NCI-H2196 (cell line): ENCODE results near the gene MGAT4A.
"Not testable (repeated sequence)": the region's sequence is repeated elsewhere in the genome, so short reads cannot be mapped to it uniquely, and the experiment has no call there.

Experiments
- DNase-seq: peaks from one replicate; lab custom pipeline; 2025; ENCODE audit not compliant: unreplicated experiment; lab: John Stamatoyannopoulos, UW

Gene MGAT4A

DNA sequence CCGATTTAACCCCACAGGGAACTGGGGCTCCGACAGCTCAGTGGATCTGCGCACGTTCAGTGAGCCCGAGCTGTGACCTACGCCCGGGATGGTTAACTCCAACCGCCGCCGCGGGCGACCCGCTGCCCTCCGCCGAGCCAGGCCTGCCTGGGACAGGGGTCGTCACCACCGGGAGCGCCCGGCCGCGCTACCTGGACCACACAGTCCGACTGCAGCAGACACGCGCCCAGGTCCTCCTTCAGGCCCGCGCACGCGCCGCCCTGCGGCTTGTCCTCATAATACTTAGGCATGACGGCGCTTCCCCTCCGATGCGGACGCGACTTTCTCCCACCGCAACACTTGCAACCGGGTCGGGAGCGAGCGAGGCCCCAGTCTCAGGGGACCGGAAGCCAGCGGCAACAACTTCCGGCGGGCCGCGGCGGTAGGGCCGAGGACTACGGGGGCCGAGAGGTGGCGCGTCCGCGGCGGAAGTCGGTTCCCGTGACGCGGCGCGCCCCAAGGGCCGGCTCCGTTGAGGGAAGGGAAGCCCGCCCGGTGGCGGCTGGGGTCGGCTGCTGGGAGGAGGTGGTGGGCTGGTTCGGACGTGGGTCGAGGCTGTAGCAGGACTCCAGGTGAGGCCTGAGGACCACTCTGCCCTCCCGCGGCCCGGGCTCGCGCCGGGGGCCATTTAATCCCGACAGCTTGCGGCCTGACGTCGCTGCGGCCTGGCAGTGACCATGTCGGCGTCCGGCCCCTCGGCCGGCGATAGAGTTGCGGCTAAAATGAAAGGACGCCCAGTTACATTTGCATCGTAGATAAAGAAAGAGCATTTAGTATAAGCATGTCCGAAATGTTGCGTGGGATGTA lies 122.6 kb downstream of the MGAT4A start, which contains the start of the genes COA5 and UNC50:
TSS of gene COA5 (minus strand) at position 397 of the 846 bp plus-strand sequence. CDS start at position 290, 107 bp downstream.
TSS of gene UNC50 (plus strand) at position 474 of the 846 bp plus-strand sequence. CDS start 1,171 bp downstream, outside the sequence.
- DNase-seq: peak; percentile 89

DNA sequence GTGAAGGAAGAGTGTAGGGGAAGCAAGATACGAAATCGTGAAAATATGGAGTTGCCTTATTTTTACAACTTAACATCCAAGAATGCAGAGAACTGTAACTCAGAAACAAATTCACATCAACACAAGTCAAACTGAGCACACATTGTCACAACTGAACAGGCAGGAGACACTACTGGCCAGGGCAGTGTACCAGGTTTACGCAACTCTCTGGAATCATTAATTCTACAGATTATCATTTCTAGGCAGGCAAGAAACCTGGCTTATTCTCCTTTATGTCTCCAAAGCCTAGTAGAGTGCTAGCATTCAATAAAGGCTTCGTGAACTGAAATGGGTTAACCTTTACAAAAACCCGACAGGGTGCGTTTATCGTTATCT lies 123.2 kb downstream of the MGAT4A start:
- DNase-seq: no peak

DNA sequence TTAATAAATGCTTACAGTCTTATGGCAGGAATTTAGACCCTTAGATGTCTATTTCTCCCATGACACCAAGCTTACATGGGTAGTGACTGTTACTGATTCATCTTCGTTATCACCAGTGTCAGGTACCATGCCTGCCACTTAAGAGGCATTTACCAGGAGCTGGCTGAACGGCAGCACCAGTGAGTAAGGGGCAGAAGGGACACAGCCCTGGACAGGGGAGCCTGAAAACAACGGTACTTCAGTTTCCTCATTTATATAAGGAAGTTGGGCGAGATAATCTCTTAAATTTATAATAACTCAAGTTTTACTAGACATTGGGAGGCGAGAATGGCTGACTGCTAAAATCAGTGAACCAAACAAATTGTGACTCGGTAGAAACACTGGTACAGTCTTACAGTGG lies 123.8 kb downstream of the MGAT4A start:
- DNase-seq: no peak

DNA sequence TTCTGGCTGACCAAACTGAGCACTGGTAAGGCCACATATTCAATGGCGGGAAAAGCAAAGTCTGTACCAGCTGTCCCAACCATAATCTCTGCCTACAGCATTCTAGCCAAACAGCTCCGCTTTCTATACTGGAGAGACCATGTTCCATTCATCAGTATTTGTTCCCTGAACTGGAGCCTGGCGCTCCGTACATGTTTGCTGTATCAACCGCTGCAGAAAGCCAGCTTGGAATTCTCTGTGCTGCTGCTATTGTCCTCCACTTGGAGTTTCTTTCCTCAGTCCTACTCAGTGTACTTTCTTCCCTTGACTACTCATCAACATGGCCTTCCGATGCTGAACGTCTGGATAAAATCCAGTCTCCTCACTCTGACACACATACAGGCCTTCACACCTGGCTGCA lies 124.5 kb downstream of the MGAT4A start:
- no peak for DNase-seq

DNA sequence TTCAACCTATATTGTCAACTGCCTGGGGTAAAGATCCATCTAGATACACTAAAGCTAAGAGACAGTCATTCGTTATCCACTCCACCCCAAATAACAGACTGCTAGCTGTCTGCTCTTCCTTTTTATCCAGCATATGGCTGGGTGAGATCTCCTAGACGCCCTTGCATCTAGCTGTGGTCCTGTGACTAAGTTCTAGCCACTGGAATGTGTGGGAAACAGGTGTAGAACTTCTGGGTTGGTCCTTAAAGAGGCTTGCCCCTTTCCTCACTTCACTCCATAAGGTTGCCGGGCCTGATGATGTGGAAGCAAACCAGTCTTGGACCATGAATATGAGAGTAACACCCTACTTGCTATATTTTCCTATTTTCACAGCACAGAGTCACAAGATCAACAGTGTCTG lies 125.9 kb downstream of the MGAT4A start:
- DNase-seq: no peak

DNA sequence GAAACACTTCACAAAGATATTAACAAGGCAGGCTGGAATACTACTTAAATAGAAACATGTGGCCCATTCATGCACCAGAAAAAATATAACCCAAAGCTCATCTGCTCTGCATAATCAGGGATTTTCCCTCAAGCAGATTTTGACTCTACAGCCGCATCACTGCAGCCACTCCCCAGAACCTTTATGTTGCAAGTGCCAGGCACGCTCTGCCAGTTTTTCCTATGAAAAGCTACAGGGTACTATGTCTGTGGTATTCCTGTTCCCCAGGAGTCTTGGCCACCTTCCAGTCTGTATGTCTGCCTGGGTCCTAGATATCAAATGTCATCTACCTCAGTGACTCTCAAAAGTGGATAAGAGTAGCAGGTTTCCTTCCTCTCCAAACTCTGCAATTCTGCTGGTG lies 126.4 kb downstream of the MGAT4A start:
- peak; percentile 15 for DNase-seq

DNA sequence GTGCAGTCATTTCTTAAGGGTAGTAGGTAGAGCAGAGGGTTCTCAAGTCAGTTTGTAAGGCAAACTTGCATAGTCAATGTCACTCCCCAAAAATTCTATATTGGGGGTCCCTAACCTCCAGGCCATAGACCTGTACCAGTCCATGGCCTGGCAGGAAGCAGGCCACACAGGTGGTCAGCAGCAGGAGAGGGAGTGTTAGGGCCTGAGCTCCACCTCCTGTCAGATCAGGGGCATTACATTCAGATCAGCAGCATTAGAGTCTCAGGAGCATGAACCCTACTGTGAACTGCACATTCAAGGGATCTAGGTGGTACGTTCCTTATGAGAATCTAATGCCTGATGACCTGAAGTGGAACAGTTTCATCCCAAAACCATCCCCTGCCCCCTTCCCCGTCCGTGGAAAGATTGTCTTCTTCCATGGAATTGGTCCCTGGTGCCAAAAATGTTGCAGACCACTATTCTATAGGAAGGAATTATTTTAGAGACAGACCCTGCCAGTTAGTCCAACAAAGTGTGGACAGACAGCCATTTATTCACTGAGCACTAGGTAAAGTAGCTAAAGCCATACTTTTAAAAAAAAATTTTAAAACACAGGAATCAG lies 129.3 kb downstream of the MGAT4A start:
- peak; percentile 45 for DNase-seq

DNA sequence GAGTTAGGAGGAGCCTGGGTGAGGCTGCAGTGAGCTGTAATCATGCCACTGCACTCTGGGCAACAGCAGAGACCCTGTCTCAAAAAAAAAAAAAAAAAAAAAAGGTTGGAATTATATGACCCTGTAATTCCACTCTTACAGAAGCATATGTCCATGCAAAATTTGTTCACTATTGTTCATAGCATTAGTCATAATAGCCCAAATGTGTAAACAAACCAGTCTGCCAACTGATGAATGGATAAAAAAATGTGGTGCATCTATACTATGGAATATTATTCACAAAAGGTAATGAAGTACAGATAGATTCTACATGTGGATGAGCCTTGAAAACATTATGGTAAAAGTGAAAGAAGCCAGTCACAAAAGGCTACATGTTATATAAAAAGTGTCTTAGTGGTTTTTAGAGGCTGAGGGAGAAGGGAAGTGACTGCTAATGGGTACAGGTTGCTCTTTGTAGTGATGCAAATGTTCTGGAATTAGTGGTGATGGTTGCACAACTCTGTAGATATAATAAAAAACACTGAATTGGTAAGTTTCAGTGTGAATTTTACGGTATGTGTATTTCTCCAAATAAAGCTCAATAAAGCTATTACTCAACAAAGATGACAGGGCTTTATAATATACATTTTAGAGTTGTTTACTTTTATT lies 132.0 kb downstream of the MGAT4A start:
- no peak for DNase-seq

DNA sequence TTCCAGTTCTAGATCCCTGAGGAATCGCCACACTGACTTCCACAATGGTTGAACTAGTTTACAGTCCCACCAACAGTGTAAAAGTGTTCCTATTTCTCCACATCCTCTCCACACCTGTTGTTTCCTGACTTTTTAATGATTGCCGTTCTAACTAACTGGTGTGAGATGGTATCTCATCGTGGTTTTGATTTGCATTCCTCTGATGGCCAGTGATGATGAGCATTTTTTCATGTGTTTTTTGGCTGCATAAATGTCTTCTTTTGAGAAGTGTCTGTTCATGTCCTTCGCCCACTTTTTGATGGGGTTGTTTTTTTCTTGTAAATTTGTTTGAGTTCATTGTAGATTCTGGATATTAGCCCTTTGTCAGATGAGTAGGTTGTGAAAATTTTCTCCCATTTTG lies 136.3 kb downstream of the MGAT4A start:
- not testable (repeated sequence) for DNase-seq

DNA sequence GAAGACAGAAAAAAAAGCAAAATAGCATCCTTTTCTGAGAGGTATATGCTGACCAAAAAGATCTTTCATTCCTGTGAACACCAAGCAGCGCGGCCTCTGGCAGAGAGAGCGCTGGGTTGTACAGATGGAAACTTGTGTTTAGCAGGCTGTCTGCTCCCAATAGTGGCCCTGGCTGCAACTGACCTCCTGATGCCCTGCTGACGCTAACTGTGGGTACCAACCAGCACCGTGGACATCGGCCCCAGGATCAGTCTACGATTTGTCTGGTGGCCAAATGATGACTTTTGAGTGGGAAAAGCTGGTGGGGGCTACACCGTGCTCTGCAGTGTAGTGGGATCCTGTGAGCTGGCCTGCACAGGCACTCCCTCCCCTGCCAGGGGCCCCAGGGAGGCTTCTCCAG lies 138.4 kb downstream of the MGAT4A start:
- no peak for DNase-seq

DNA sequence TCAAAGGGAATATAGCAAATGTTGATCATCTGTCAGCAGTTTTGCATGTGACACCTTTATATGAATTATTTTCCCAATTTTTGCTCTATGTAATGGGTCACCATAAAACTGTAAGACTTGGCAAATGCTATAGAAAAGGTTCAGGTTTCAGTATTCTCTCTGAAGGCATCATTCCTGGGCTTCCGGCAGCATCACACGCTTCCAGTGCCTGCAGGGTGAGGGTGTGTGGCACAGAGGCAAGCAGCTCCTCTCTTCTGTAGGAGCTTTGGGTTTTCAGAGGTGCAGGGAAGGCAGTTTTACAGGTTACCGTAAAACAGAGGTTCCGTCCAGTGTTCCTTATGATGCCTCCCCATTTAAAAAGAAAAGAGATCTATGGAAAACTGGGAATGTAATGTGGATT lies 141.4 kb downstream of the MGAT4A start:
- no peak for DNase-seq

DNA sequence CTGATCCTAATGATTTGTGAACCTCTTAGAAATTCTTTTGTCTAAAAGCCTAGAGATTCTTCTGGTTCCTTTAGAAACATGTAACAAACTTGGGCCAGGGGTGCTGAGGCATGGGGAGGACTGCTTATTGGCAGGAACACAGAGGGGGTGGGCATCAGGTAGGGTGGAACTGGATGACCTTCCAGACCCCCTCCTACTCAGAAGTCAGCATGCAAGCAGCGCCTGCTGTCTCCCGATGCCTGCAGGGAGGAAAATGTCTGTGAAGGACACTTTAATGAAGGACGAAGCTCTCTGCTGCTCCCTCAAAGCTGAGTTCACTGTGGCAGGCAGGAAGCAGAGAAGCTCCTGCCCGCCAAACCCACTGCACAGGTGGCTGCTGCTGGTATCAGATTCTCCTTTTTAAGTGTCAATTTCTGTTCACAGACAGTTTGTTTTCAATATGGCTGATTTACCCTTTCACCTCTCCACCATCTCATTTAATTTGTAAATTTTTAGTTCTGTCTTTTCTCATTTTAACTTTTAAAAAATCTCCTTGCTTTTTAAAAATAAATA lies 142.0 kb downstream of the MGAT4A start:
- DNase-seq: no peak

DNA sequence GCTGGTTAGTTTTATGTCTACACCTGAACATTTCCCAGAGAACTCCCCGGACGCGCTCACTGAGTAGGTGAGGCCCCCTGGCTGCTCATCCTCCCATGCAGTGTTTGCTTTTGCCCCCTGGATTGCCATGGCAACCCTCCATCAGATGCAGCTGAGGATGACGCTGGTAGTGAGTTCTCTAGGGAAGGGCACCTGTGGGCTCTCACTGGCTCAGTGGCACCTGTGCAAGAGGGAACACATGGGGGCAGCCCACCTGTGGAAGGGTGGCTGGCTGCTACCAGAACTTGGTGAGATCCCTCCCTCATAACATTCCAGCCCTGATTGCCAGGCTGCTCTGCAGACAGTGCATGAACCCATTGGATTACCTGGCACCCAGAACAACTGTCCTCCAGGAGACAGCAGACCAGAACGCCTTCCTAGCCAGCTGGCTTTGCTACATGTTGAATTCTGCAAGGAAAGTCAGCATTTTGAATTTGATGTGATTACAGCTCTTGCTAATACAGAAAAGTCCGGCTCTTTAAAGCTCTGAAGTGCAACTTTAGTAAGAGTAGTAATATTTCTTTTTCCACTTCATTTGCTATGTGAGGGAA lies 144.3 kb downstream of the MGAT4A start:
- DNase-seq: no peak

DNA sequence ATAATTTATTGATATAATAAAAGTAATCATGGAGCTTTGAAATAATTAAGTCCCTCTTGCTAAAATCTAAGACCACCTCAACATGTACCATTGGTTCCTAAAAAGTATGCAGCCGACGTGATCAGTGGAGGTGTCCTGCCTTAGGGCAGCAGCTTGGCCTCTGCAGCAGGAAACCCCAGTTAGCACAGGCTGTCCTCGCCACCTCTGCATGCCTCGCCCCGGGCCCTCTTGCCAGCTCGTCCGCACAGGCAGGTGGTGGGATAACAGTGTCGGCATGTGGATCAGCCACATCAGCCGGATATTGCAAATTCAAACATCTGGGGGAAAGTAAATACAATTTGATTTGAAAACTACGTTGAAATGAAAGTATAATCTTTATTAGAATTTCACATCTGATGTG lies 145.5 kb downstream of the MGAT4A start:
- DNase-seq: no peak

DNA sequence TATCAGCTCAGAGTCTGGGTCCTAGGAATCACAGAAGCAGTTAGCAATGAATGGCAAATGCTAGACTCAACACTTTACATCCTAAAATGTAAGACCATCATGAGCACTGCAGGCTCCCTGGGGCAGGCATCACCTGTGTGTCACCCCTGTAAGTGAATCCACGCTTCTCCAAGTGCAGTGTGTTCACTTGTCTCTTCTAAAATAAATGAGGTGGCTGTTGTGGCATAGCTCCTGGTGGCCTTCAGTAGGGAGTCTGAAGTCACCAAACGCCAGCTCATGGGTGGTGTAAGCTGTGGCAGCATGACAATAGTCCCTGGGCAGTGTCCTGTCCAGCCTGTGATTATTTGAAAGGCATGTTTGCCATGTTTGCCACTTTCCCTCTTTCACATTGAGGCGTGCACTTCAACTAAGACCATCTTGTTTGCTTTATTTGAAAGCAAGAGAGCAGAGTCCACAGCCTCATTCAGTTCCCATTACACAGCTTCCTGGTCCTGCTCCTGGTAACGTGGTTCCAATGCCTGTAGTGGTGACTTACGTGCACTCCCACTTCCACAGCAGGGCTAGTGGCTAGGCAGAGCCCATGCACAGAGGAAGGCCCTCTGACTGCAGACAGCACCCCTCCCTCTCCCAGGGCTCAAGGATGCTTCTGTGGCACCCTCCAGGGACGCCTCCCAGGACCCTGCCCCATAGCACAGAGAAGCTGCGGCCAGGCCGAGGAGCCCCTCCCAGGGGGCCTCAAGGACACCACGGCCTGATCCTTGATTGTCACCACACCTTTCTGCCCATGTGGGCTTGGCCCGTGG lies 146.9 kb downstream of the MGAT4A start:
- no peak for DNase-seq

DNA sequence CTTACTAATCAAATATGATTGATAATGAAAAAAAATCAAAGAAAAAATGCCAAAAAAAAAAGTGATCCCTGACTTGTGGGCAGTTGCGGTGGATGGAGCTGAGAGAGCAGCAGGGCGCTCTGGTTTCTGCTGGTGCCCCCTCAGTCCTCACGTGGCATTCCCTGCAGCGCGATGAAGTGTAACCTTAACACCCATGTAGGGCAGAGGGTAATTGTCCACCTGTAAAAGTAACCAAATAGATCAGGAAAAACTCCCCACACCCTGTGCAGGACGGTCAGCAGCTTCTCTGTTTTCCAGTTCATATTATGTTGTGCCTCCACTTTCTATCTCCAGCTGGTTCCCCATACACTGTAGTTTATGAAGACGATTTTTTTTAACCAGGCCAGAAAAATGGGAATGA lies 147.7 kb downstream of the MGAT4A start:
- DNase-seq: no peak

DNA sequence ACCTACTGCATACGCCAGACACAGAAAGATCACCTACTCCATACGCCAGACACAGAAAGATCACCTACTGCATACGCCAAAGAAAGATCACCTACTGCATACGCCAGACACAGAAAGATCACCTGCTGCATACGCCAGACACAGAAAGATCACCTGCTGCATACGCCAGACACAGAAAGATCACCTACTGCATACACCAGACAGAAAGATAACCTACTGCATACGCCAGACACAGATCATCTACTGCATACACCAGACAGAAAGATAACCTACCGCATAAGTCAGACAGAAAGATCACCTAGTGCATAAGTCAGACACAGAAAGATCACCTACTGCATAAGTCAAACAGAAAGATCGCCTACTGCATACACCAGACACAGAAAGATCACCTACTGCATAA lies 148.4 kb downstream of the MGAT4A start:
- DNase-seq: no peak

DNA sequence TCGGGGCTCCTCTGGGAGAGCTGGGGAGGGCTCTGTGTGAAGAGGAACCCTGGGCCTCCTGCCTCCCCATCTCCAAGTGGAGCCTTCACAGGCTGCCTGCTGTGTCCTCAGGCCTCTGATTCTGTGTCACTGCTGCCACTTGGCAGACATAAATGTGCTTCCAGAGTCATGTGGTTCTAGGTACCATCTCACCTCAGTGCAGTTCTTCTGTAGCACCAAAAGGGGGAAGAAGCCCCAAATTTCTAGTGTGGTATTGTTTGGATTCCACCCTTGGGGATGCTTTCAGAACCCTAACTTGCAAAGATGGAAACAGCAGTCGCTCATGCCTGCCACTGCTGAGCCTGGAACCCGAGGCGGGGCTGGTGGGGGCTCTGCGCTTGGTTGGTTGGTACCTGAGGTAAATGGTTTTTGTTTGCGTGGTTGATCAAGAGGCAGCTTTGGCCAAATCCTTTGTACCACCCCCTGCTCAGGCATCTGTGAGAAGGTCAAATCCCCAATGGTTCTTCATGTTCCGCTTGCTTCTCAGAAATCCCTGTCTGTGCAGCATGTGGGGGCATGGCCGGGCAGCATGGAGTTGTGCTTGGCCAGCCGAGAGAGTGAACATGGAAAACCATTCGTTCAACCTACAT lies 150.2 kb downstream of the MGAT4A start:
- DNase-seq: no peak

DNA sequence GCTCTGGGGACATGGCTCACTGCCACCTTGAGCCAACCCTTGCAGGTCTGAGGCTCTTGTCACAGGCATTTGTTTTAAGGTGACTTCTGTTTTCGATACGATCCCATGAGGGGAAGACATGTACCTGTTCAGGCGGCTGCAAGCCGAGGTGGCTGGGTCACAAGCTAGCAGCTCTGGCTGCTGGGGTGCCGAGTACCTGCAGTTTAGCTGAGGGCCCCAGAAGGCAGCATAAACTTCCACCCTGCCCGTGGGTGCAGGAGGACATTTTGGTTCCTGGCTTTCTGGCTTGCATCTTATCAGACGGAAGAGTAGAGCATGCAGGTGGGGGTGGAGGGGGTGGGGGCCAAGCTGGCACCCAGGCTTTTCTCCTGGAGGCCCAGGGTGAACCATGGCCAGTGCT lies 151.0 kb downstream of the MGAT4A start:
- DNase-seq: no peak

DNA sequence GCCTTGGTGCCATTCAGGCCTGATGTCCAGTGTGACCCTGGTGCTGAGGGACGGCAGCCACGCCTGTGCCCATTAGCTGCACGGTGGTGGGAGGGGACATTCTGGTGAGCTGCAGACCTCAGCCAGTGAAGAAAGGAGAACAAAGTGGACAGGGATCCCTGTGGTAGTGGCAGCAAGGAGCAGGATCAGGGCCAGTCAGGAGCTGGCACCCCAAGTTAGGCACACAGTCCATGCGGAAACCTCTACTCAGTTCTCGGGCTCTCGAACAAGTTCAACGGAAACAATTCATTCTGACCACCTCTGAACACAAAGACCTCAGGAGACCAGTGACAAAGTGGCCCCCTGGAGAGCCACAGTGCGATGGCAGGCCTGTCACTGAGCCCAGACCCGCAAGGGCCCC lies 152.7 kb downstream of the MGAT4A start:
- no peak for DNase-seq
